H7 (cell line): Measurements from ENCODE around the gene ENHO. TPM values are rescaled to one million over a fixed set of nuclear protein-coding genes. Genes with fewer than 3 reads are reported as not detected.
A peak's percentile ranks its signal among the peaks of the same experiment; 100 is the strongest.
"Not testable (repeated sequence)": the region's sequence is repeated elsewhere in the genome, so short reads cannot be mapped to it uniquely, and the experiment has no call there.

Source experiments
- DNase-seq: peaks from one replicate; pipeline ENCODE4 v3.0.0; 2012
- H3K27me3 ChIP-seq: 2 replicates; pipeline ENCODE4 v1.6.0; 2011; ENCODE audit warnings: mild to moderate bottlenecking, low read length; ENCODE audit not compliant: control insufficient read depth, insufficient read depth
- H3K36me3 ChIP-seq: replicated peaks from 2 replicates; pipeline ENCODE4 v1.5.1; 2011; ENCODE audit warnings: low read length; ENCODE audit not compliant: control insufficient read depth, insufficient read depth
- H3K4me3 ChIP-seq: 2 replicates; pipeline ENCODE4 v1.5.1; 2011; ENCODE audit warnings: low read depth, mild to moderate bottlenecking, control low read depth, low read length, moderate library complexity; ENCODE audit not compliant: insufficient read depth
- total RNA-seq: library from RNA; depleted of rRNA; stranded (reverse); fragments of >200 nt; shearing (Covaris generic); gene quantifications from 2 replicates; pipeline ENCODE4 v1.2.3, GENCODE V29; 2014

Gene ENHO
- total RNA-seq, 1 experiment from 2014 or later, result 33.3 TPM

DNA sequence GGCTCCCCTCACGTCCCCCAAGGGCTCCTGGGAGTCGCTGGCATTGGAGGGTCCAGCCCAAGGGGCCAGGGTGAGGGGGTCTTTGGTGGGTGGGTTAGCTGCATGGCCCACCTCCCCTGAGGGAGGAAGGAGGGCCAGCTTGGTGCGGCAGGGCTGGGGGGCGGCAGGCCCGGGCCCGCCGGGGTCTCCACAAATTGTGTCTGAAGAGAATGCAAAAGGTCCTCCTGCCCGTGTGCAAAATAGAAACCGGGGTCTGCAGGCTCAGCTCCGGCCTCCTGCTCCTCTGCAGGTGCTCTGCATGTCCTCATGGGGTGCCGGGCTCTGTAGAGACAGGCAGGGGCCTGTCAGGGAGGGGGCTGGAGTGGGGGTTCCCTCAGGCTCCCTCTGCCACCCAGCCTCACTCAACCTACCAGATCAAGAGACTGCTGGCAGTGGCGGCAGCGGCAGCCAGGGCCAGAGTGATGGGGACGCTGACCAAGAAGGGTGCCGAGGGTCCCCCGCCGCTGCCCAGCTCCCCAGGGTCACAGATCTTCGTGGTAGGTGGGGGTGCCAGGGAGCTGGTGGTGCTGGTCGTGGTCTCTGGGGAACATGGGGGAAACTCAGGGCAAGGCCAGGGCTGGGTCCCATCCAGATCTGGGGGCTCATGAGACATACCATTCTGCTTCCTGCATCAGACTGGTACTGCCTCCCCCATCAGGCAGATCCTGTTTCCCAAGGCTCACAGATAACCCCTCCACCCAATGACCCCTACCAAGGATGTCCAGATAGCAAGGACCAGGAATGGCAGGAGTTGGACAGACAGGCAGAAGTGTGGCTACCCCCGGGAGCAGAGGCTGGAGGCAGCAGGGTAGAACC, 29.2 kb upstream of the ENHO start:
- peak; percentile 60 for DNase-seq
- no peaks in the 10 kb centered on the region for H3K27me3 ChIP-seq
- H3K4me3 ChIP-seq, result no peak overlapping the region
- H3K36me3 ChIP-seq, result no peaks in the 10 kb centered on the region

DNA sequence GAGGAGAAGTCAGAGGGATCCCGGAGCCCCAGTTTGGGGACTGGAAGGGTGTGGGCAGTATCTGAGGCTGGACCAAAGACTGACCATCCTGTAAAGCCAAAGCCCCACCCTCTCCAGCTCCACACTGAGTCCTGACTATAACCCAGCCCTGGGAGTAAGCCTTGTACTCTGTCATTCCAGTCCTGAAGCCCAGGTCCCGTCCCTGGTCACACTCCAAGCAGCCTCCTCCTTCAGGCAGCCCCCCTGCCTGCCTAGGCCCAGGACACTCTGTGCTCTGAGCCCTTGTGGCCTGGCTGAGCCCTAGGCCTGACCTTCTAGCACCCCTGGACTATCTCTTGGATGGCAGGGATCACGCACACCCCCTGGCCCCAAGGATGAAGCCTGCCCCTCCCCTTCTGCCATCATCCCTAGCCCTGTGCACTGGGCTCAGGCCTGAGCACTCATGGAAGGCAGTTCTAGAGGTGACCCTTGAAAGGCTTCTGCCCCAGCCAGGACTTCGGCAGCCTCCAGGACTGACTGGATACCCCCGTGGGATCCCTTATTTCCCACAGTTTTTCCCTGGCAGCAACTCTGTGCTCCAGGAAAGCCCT, 28.0 kb upstream of the ENHO start:
- H3K27me3 ChIP-seq, result no peaks in the 10 kb centered on the region
- peak; percentile 48 for DNase-seq
- no peaks in the 10 kb centered on the region for H3K36me3 ChIP-seq
- no peak overlapping the region for H3K4me3 ChIP-seq

GRCh38 chr9:34550016-34550680, 27.4 kb upstream of the ENHO start:
- DNase-seq, result peak; percentile 61
- no peaks in the 10 kb centered on the region for H3K36me3 ChIP-seq
- H3K4me3 ChIP-seq, result no peak overlapping the region
- H3K27me3 ChIP-seq, result no peaks in the 10 kb centered on the region

DNA sequence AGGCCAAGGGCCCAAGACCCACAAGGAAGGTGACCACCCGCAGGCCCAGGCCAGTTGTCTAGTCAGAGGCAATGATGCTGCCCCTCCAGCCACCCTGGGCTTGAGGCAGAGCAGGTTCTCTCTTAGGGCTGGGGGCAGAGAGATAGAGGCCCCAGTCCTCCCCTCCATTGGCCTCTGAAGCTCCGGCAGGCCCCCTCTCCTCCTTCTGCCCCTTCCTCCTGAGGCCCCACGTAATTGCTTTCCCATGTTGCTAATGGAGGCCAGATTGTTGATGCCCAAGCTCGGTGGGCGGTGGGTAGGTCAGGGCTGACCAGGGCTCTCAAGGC, 26.6 kb upstream of the ENHO start:
- no peaks in the 10 kb centered on the region for H3K36me3 ChIP-seq
- no peaks in the 10 kb centered on the region for H3K27me3 ChIP-seq
- no peak overlapping the region for H3K4me3 ChIP-seq
- DNase-seq, result no peak

DNA sequence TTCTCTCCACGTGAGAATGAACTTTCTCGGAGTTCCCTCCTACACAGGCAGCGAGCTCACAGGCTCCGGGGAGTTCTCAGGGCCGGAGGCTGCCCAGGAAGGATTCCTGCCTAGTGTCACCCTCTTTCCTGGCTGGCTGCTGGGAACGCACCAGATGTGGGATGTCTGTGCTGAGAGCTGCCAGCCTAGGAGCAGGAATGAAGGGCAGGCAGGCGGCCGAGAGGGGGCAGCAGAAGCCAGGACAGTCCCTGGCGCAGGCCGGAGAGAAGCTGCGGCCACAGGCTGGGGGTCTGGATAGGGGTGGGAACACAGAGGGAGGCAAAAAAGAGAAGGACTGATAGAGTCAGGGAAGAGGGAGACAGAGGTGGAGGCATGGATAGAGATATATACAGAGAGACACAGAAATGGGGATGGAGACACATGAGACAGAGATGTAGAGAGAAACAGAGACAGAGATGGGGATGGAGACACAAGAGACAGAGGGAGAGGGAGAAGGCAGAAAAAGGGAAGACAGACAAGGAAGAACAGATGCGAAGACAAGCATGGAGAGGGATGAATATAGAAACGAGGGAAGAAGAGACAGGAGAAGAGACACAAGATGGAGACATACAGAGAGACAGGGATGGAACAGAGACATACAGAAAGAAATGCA, 25.3 kb upstream of the ENHO start:
- Histone ChIP-seq H3K27me3 (no peaks in the 10 kb centered on the region), H3K4me3 (no peak overlapping the region), H3K36me3 (no peaks in the 10 kb centered on the region)
- peak; percentile 95 for DNase-seq

- Histone ChIP-seq H3K27me3 (no peaks in the 10 kb centered on the region), H3K36me3 (no peaks in the 10 kb centered on the region), H3K4me3 (no peak overlapping the region)
- DNase-seq, result peak; percentile 91
These were observed 24.3 kb upstream of the ENHO start for GRCh38 chr9:34546834-34547827.

GRCh38 chr9:34546102-34546833, 23.5 kb upstream of the ENHO start:
- H3K36me3 ChIP-seq, result no peaks in the 10 kb centered on the region
- H3K27me3 ChIP-seq, result no peaks in the 10 kb centered on the region
- no peak for DNase-seq
- no peak overlapping the region for H3K4me3 ChIP-seq

DNA sequence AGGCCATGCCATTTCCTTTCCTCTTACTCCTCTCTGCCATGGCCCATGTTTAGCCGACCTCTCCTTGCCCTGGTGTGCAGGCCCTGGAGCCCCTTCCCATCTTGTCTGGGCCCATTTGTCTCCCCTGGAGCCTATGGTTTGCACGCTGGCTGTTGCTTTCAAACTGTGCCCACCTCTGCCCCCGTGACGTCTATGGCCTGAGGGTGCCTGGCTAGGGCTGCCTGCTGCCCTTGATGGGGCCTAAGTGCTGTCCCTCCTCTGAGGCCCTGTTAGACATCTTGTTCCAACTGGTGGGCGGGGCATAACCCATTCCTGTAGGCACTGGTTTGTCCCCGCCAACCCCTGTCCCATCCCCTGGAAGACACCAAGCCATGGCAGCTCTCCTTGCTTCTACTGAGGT, 22.7 kb upstream of the ENHO start:
- DNase-seq, result peak; percentile 35
- no peak overlapping the region for H3K4me3 ChIP-seq
- H3K27me3 ChIP-seq, result no peaks in the 10 kb centered on the region
- H3K36me3 ChIP-seq, result no peaks in the 10 kb centered on the region

DNA sequence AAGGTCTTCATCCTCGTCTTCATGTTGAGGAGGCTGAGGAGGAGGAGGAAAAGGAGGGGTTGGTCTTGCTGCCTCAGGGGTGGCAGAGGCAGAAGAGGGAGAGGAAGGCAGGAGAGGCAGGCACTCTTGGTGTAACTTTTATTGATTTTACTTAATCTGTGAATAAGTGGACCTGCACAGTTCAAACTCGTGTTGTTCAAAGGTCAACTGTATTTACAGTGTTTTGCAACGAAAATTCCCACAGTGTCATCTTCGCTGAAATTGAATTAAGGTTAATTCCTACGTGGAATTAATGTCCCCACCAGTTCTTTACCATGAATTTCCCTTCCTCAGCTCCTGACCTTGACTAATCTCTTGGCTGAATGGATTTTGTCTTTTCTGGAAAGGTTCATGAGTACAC, 21.2 kb upstream of the ENHO start:
- DNase-seq, result no peak
- Histone ChIP-seq H3K4me3 (no peak overlapping the region), H3K36me3 (no peaks in the 10 kb centered on the region), H3K27me3 (no peaks in the 10 kb centered on the region)

- DNase-seq, result no peak
These were observed 18.8 kb upstream of the ENHO start for GRCh38 chr9:34541540-34541939.

DNA sequence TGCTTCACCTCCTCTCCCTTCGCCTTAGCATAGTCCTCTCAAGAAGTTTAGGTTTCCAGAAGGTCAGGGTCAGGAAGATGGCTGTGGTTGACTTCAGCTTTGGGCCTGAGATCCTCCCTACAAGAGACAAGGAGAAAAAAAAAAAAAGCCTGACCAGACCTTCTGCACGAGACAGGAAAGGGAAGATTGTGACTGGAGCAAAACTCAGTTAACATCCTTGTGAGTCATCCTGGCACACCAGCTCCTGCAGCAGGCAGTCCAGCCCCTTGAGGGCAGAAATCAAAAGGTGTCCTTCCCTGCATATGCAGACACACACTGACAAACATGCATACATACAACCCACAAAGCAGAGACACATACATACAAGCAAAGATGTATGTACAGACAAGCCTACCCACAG, 18.0 kb upstream of the ENHO start:
- DNase-seq, result no peak
- Histone ChIP-seq H3K4me3 (no peak overlapping the region), H3K27me3 (no peaks in the 10 kb centered on the region), H3K36me3 (no peaks in the 10 kb centered on the region)

More at GRCh38 chr9:34541540-34541939, 18.8 kb upstream of the ENHO start:
- no peak overlapping the region for H3K4me3 ChIP-seq
- H3K27me3 ChIP-seq, result no peaks in the 10 kb centered on the region
- no peaks in the 10 kb centered on the region for H3K36me3 ChIP-seq

DNA sequence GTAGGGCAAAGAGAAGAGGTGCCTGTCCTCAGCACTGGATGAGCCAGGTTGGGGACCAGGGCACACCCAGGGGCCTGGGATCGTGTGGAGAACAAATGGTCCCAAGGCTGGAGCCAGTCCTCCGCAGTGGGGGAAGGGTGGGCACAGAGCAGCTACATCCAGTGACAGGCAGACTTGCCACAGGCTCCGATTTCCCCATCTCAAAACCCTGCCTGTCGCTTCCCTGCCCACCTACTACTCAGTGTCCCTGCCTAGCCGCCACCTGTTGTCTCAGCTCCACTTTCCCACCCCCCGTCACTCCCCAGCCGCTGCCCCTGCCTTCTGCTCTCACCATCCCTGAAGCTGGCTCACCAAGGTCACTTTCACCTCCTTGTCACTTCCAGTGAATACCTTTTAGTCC, 13.9 kb upstream of the ENHO start:
- Histone ChIP-seq H3K27me3 (no peaks in the 10 kb centered on the region), H3K4me3 (no peak overlapping the region), H3K36me3 (no peaks in the 10 kb centered on the region)
- DNase-seq, result no peak

DNA sequence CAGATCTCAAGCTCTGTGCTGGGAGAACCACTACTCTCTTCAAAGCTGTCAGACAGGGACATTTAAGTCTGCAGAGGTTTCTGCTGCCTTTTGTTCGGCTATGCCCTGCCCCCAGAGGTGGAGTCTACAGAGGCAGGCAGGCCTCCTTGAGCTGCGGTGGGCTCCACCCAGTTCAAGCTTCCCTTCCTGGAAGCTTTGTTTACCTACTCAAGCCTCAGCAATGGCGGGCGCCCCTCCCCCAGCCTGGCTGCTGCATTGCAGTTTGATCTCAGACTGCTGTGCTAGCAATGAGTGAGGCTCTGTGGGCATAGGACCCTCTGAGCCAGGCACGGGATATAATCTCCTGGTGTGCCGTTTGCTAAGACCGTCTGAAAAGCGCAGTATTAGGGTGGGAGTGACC, 9.3 kb upstream of the ENHO start:
- not testable (repeated sequence) for H3K27me3 ChIP-seq, DNase-seq, H3K36me3 ChIP-seq, H3K4me3 ChIP-seq
